Activated B cell treated with CpG ODN at 0.5 μM for 24 hours (primary cell): ENCODE measurements around the gene RETN. TPM values are rescaled to one million over a fixed set of nuclear protein-coding genes. Genes with fewer than 3 reads are reported as not detected.

Source experiments
- ATAC-seq: fragments of 200-7000 bp; cut with Tn5 transposase; one replicate; pipeline ENCODE4 v1.10.0; 2021; ENCODE audit warnings: low read depth, mild to moderate bottlenecking, moderate library complexity
- CTCF ChIA-PET: fragments of 350-600 bp; sonication (Branson Sonifier 250); formaldehyde crosslinking; loops from one replicate; lab custom pipeline; 2021; ENCODE audit warnings: antibody characterized with exemption; lab: Charles Lee
- POLR2A ChIA-PET: fragments of 350-600 bp; sonication (Branson Sonifier 250); formaldehyde crosslinking; loops from one replicate; lab custom pipeline; 2021; ENCODE audit warnings: antibody characterized with exemption; lab: Charles Lee
- DNase-seq: peaks from one replicate; pipeline ENCODE4 v3.0.0; 2022
- H3K27ac Mint-ChIP-seq: one replicate; pipeline ENCODE4 v1.8.0; 2020; ENCODE audit warnings: mixed read lengths
- H3K27me3 Mint-ChIP-seq: one replicate; pipeline ENCODE4 v1.8.0; 2021; ENCODE audit warnings: mixed read lengths
- H3K36me3 Mint-ChIP-seq: one replicate; pipeline ENCODE4 v1.8.0; 2021; ENCODE audit warnings: low read depth, mixed read lengths
- H3K4me1 Mint-ChIP-seq: one replicate; pipeline ENCODE4 v1.8.0; 2021; ENCODE audit warnings: mixed read lengths
- H3K4me3 Mint-ChIP-seq: one replicate; pipeline ENCODE4 v1.8.0; 2020; ENCODE audit warnings: mild to moderate bottlenecking, mixed read lengths
- H3K9me3 Mint-ChIP-seq: one replicate; pipeline ENCODE4 v1.8.0; 2020; ENCODE audit warnings: mixed read lengths
- intact Hi-C: fragments of 100-400 bp; cut with micrococcal nuclease; formaldehyde crosslinking; loops from one replicate; pipeline ENCODE4 v1.15.1; 2024
- total RNA-seq: library from RNA; stranded (reverse); gene quantifications from 2 replicates; pipeline ENCODE4 v1.2.3, GENCODE V29; 2022
- TF ChIP-seq, protein P1 (sequence below): fragments of 200-600 bp; IDR thresholded peaks from one replicate; pipeline ENCODE4 v1.8.0; 2022; ENCODE audit warnings: antibody characterized with exemption, mild to moderate bottlenecking

The RETN gene
- total RNA-seq, 1 donor from 2014 or later = not detected

DNA sequence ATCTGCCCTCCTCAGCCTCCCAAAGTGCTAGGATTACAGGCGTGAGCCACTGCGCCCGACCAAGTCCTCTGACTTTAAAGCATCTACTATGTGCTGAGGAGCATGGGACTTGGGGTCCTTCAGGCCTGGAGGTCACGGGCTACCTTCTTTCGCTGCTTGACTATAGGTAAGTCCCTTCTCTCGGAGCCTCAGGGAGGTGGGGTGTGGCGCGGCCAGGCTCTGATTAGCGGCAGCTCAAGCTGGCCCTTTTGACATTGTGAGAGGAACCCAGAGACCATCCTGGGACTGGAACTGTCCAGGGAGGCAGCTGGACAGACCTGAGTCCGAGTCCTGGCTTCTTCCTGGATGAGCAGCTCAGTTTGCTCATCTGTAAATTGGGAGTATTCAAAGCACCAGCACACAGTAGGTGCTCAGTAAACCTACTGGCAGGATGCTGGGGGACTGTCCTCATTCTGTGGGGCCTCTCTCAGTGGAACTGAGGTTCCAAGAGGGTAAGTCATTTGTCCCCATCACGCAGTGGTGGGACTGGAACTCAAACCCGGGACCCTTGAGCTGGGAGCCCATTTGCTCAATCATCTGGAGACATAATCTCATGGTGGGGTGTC is 32.3 kb downstream of the RETN start:
- ChIA-PET CTCF (interaction anchor here (0.8 to 5.9 kb wide), 6 partner anchors 13 to 99 kb away, joined by 3 to 48 read pairs (median 5); partner anchors contain the start of gene TRAPPC5), POLR2A (interaction anchor here (0.6 to 2.8 kb wide), 26 partner anchors 8 to 689 kb away, joined by 3 to 42 read pairs (median 4); partner anchors contain the start of genes CD209, PET100, RAB11B and STXBP2)
- Mint-ChIP-seq H3K27me3 (no peaks in the 10 kb centered on the region), H3K36me3 (peaks cover 33% of the 10 kb centered on the region), H3K4me3 (peak overlapping the region; percentile 86), H3K9me3 (no peaks in the 10 kb centered on the region), H3K27ac (peak overlapping the region; percentile 97), H3K4me1 (peaks cover 99% of the 10 kb centered on the region)
- intact Hi-C loops = loop anchor here (1.0 kb wide), 1 partner anchor 20 kb away; no protein-coding TSS in a partner anchor
- DNase-seq = no peak
- TF ChIP-seq, protein P1, sequence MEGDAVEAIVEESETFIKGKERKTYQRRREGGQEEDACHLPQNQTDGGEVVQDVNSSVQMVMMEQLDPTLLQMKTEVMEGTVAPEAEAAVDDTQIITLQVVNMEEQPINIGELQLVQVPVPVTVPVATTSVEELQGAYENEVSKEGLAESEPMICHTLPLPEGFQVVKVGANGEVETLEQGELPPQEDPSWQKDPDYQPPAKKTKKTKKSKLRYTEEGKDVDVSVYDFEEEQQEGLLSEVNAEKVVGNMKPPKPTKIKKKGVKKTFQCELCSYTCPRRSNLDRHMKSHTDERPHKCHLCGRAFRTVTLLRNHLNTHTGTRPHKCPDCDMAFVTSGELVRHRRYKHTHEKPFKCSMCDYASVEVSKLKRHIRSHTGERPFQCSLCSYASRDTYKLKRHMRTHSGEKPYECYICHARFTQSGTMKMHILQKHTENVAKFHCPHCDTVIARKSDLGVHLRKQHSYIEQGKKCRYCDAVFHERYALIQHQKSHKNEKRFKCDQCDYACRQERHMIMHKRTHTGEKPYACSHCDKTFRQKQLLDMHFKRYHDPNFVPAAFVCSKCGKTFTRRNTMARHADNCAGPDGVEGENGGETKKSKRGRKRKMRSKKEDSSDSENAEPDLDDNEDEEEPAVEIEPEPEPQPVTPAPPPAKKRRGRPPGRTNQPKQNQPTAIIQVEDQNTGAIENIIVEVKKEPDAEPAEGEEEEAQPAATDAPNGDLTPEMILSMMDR = no peak
- ATAC-seq = no peak

DNA sequence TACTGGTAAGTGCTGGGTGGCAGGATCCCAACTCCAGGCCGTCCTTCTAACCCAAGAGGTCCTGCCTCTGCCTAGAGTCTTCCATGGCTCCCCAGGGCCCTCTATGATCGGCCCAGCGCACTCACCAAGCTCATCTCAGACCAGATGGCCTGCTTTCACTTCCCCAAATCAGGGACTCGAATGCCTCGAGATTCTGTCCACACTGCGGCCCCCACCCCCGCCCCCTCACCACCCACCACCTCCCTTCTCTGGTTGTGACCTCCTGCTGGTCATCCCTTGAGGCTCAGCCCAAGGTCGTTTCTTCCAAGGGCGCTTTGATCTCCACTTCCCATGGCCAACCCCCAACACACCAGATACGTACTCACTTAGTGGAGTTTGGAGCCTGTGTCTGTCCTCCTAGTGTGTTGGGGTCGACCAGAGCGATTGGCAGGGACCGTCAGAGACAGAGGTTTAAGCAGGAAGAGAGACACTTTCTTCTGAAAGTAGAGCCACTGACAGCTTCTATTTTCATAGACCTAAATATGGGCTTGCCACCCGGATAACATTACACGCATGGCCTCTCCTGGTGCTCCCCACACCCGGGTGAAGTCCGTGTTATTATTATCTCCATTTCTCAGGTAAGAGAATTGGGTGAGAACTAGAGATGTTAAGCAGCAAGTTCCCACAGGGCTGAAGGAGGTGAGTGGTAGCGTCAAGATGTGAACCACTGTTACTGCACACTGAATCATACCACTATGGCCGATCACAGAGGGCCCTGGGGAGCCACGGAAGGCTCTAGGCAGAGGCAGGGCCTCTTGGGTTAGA is 33.0 kb downstream of the RETN start, which contains the start of gene FCER2:
Gene FCER2, minus strand, starts transcription at position 478 of the 804 bp plus-strand sequence. CDS start 2,371 bp downstream, outside the sequence.
- peak; percentile 62 for DNase-seq
- ATAC-seq = peak; percentile 69
- ChIA-PET CTCF (interaction anchor here (0.8 to 5.9 kb wide), 6 partner anchors 12 to 98 kb away, joined by 3 to 48 read pairs (median 5); partner anchors contain the start of gene TRAPPC5), POLR2A (interaction anchor here (0.6 to 2.8 kb wide), 29 partner anchors 8 to 688 kb away, joined by 3 to 42 read pairs (median 4); partner anchors contain the start of genes CD209, PET100, RAB11B and STXBP2)
- H3K36me3 Mint-ChIP-seq = peaks cover 26% of the 10 kb centered on the region
- no peaks in the 10 kb centered on the region for H3K27me3 Mint-ChIP-seq
- peak within 1 kb of the TSS; percentile 97 for H3K27ac Mint-ChIP-seq
- intact Hi-C loops = loop anchor here (1.0 kb wide), 4 partner anchors 8 to 201 kb away; partner anchors contain the start of gene MAP2K7
- no peaks in the 10 kb centered on the region for H3K9me3 Mint-ChIP-seq
- TF ChIP-seq, protein P1 = no peak
- peak within 1 kb of the TSS; percentile 86 for H3K4me3 Mint-ChIP-seq
- peaks cover 99% of the 10 kb centered on the region for H3K4me1 Mint-ChIP-seq

DNA sequence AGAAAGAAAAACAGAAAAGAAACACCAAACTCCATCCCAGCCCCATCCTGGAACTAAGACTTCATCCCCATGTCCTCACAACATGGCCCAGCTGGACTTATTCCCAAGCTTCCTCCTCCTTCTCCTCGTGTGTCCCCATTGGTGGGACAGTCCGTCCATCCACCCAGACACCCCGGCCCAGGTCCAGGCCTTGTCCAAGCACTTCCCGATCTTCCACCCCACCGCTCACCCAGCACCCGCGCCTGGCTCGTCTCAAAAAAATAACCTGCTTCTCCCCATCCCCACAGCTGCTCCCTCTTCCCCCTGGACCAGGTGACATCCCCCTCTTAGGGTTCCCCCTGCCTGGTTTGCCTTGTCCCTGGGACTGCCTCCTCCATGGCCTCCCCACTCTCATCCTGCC is 34.5 kb downstream of the RETN start:
- CTCF ChIA-PET = interaction anchor here (2.8 kb wide), 1 partner anchor 23 kb away, joined by 8 read pairs; the partner anchor contains the start of gene TRAPPC5
- H3K36me3 Mint-ChIP-seq = peaks cover 14% of the 10 kb centered on the region
- H3K27ac Mint-ChIP-seq = peak overlapping the region; percentile 97
- intact Hi-C loops = no loop called here
- no peaks in the 10 kb centered on the region for H3K27me3 Mint-ChIP-seq
- H3K4me1 Mint-ChIP-seq = peaks cover 97% of the 10 kb centered on the region
- TF ChIP-seq, protein P1 = no peak
- ATAC-seq = no peak
- no peak overlapping the region for H3K4me3 Mint-ChIP-seq
- POLR2A ChIA-PET = interaction anchor here (0.5 to 2.8 kb wide), 8 partner anchors 8 to 75 kb away, joined by 3 to 41 read pairs (median 4); partner anchors contain the start of genes PET100, TRAPPC5 and XAB2
- H3K9me3 Mint-ChIP-seq = no peaks in the 10 kb centered on the region
- no peak for DNase-seq

DNA sequence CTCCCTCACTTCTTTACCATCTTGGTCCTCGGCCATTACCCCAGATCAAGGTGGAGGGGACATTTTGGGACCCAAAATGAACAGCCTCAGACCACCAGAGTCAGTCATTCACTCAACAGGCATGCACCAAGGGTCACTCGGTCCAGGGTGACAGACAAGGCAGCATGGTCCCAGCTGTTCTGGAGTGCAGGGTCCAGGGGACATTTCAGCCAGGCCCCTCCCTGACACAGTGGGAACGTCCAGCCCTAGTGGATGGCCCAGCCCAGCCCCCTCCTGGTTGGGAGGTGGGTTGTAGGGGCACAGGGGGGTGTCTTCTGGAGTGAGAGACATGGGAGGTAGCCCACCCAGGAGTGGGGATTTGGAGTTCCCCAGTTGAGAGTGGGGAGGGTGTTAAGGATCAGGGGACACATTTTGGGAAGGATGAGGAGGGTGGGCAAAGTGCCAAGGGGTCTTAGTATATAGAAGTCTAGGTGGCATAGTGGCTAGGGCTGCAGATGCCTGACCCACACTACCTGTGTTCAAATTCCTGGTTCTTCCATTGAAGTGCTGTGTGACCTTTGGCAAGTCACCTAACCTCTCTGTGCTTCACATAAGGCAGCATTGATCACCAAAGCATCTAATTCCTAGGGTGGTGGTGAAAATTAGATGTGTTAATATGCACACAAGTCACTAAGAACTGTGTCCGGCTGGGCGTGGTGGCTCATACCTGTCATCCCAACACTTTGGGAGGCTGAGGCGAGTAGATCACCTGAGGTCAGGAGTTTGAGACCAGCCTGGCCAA is 35.6 kb downstream of the RETN start:
- DNase-seq = peak; percentile 17
- intact Hi-C loops = loop anchor here (1.0 to 2.0 kb wide), 3 partner anchors 10 to 39 kb away; no protein-coding TSS in a partner anchor
- CTCF ChIA-PET = interaction anchor here (1.3 to 2.8 kb wide), 2 partner anchors 10 to 24 kb away, joined by 3 to 8 read pairs; partner anchors contain the start of gene TRAPPC5
- no peak for ATAC-seq
- TF ChIP-seq, protein P1 = no peak
- POLR2A ChIA-PET = interaction anchor here (1.1 to 2.7 kb wide), 10 partner anchors 10 to 47 kb away, joined by 3 to 40 read pairs (median 6); partner anchors contain the start of genes CD209 and TRAPPC5
- peak overlapping the region; percentile 97 for H3K27ac Mint-ChIP-seq
- H3K4me3 Mint-ChIP-seq = no peak overlapping the region
- no peaks in the 10 kb centered on the region for H3K27me3 Mint-ChIP-seq
- no peaks in the 10 kb centered on the region for H3K9me3 Mint-ChIP-seq
- H3K36me3 Mint-ChIP-seq = peaks cover 5% of the 10 kb centered on the region
- peaks cover 97% of the 10 kb centered on the region for H3K4me1 Mint-ChIP-seq
